HG03139 (cell line): ENCODE data around the gene TMEM255B.
"Not testable (repeated sequence)": the region's sequence is repeated elsewhere in the genome, so short reads cannot be mapped to it uniquely, and the experiment has no call there.

Source experiments
- ATAC-seq: cut with Tn5 transposase; IDR thresholded peaks from one replicate; pipeline ENCODE4 v1.9.1; 2021; ENCODE audit not compliant: unreplicated experiment

TMEM255B gene

GRCh38 chr13:113785051-113786010 is 26.3 kb downstream of the TMEM255B start:
- ATAC-seq: no peak

- no peak for ATAC-seq
Measured at GRCh38 chr13:113786262-113786841, 27.3 kb downstream of the TMEM255B start.

- ATAC-seq: no peak
Measured at GRCh38 chr13:113787694-113788093, 28.7 kb downstream of the TMEM255B start.

GRCh38 chr13:113788413-113789135 is 29.5 kb downstream of the TMEM255B start:
- no peak for ATAC-seq

DNA sequence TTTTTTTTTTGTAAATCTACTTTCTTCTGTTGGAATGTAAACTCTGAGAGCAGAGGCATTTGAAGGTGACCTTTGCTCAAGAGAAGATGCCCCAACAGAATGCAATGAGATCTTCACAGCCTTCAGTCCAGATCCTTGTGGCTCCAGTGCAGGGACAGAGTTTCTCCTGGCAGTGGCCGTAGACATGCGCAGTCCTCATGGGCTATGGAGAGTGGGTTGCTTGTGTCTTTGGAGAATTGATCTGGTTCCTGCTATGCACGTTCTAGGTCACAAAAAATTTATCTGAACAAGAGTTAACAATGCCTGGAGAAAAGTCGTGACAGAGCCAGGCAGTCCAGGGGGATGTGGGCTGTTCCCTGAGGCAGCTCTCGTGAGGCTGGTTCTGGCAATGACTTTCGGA is 30.1 kb downstream of the TMEM255B start:
- ATAC-seq: no peak

DNA sequence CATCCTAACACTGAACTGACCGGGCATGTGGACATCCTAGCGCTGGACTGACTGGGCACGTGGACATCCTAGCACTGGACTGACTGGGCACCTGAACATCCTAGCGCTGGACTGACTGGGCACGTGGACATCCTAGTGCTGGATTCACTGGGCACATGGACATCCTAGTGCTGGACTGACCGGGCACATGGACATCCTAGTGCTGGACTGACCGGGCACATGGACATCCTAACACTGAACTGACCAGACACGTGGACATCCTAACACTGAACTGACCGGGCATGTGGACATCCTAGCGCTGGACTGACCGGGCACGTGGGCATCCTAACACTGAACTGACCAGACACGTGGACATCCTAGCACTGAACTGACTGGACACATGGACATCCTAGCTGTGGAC is 30.9 kb downstream of the TMEM255B start:
- not testable (repeated sequence) for ATAC-seq

- no peak for ATAC-seq
Measured at GRCh38 chr13:113791226-113791625, 32.2 kb downstream of the TMEM255B start.

GRCh38 chr13:113791761-113792160 is 32.7 kb downstream of the TMEM255B start:
- ATAC-seq: no peak

DNA sequence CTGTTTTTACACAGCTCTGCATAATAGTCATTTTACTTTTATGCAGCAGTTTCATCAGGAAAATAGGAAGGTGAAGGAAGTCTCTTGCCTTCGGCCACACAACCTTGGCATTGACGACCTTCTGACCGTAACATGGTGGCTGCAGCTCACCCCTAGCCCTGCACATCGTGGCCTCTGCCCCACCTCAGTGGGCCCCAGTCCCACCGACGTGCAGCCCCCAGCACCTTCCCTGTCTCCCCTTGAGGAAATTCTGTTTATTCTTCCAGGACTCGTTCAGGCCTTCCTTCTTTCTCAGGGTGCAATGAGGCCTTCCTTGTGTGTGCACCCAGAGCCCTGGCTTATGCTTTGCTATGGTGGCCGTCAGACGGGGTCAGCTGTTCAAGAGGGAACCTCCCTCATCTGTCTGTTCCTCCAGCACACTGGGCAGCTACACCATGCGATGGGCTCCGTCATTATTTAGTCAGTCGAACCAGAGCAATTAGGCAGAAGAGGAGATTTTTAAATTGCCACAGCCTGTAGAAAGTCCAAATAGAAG is 33.3 kb downstream of the TMEM255B start:
- no peak for ATAC-seq

- ATAC-seq: no peak
Measured at GRCh38 chr13:113792886-113793717, 34.1 kb downstream of the TMEM255B start.

DNA sequence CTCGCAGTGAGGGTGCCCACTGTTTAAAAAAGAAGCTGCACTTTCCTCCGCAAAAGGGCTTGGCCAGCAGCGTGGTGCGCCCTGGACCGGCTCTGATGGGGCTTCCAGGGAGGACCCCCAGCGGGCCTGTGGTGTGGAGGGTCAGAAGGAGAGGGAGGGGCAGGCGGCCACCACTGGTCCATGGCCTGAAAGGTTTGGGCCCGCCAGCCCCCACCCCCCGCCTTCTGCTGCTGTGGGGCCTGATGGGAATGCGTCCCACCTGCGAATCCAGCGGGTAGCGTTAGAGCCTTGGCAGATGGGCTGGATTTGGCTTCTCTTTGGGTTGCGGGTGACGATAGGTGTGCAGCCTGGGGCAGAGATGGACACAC is 34.7 kb downstream of the TMEM255B start:
- ATAC-seq: no peak

GRCh38 chr13:113794086-113794485 is 35.1 kb downstream of the TMEM255B start:
- no peak for ATAC-seq

DNA sequence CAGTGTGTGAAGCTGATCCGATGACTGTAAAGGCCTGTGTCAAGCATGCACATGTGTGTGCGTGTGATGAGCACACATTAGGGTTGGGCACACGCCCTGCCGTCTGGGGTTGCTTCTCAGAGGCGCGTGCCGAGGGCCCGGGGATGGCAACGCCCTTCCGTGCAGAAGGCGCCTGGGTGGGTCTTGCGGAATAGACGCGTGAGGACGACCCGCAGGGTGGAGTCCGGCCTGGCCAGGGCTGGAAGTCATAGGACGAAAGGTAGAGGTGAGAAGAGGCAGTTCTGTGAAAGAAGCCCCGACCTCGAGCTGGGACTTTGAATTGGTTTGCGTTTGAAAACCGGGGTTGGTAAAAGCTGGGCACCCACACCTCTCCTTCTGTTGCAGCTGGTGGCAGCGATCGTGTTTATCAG is 35.7 kb downstream of the TMEM255B start:
- ATAC-seq: no peak

DNA sequence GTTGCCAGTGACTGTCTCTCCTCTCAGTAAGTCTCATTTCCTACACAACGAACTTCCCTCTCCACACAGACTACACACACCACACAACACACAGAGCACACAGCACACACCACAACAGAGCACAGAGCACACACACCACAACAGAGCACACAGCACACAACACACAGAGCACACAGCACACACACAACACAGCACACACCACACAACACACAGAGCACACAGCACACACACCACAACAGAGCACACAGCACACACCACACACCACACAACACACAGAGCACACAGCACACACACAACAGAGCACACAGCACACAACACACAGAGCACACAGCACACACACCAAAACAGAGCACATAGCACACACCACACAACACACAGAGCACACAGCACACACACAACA is 36.3 kb downstream of the TMEM255B start:
- not testable (repeated sequence) for ATAC-seq

- ATAC-seq: no peak
Measured at GRCh38 chr13:113796211-113796963, 37.4 kb downstream of the TMEM255B start.

DNA sequence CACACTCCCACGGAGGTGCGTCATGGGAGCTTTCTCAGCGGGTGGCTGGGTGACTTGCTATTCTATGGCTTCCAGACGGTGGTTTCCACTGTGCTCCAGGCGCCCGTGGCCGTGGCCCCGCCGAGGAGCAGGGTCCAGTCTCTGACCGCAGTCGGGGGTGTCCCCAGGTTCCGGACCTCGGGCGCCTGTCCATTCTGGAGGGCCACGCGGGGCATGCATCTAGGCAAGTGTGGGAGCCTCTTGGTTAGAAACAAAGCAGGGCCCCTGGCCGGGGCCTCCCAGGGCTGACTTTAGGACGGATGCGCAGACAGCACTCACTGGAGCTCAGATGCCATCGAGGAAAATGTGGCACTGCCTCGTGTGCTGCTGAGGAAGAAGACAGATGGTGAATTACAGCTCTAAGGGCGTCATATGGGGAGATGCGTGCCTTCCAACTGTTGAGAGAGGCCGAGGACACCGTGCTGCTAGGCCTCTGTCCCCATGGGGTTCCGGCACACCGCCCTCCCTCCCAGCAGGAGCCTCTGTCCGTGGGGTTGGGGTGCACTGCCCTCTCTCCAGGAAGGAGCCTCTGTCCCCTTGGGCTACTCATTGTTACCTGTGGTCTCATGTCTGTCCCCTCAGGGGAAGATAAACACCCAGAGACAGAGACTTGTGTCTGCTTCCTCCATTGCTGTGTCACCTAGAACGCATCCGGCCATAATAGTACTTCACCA is 38.1 kb downstream of the TMEM255B start:
- no peak for ATAC-seq

DNA sequence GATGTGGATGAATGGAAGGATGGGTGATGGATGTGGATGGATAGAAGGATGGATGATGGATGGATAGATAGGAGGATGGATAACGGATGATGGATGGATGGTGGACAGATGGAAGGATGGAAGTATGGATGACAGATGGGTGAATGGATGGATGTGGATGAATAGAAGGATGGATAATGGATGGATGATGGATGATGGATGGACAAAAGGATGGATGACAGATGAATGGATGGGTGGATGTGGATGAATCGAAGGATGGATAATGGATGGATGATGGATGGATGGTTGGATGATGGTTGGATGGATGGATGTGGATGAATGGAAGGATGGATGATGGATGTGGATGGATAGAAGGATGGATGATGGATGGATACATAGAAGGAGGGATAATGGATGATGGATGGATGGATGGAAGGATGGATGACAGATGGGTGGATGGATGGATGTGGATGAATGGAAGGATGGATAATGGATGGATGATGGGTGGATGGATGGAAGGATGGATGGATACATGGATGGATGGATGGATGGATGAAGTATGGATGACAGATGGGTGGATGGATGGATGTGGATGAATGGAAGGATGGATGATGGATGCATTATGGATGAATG is 39.3 kb downstream of the TMEM255B start:
- ATAC-seq: no peak

- no peak for ATAC-seq
Measured at GRCh38 chr13:113800576-113800926, 41.5 kb downstream of the TMEM255B start.
